Breast epithelium (tissue), 4 donors: ENCODE results near the gene EPHA3. TPM values are rescaled to one million over a fixed set of nuclear protein-coding genes. Genes with fewer than 3 reads are reported as not detected.

ENCODE experiments used
- DNase-seq, 2 donors: peaks; one replicate each; pipeline ENCODE4 v3.0.0-alpha.2; 2019; ENCODE audit warnings: low spot score in 2 of 2
- H3K27ac ChIP-seq, 2 donors: fragments of 200-600 bp; sonication (generic) in 1 of 2; one replicate each; pipeline ENCODE4 v1.5.1; 2016 to 2019; ENCODE audit warnings: mild to moderate bottlenecking in 1 of 2
- H3K27me3 ChIP-seq, 2 donors: fragments of 200-600 bp; sonication (generic) in 1 of 2; one replicate each; pipeline versions ENCODE4 v1.5.1 to v1.6.0; 2017 to 2019; ENCODE audit warnings: control low read depth in 1 of 2, mild to moderate bottlenecking in 1 of 2
- H3K36me3 ChIP-seq: fragments of 200-600 bp; one replicate; pipeline ENCODE4 v1.5.1; 2019
- H3K4me1 ChIP-seq, 2 donors: fragments of 200-600 bp; sonication (generic); one replicate each; pipeline ENCODE4 v1.5.1; 2016 to 2019; ENCODE audit warnings: control low read depth in 1 of 2
- H3K4me3 ChIP-seq, 3 donors: fragments of 200-600 bp; sonication (generic); 1 replicate in 2 of 3; 2 replicates in 1 of 3; pipeline ENCODE4 v1.5.1; 2016 to 2019; ENCODE audit warnings: mild to moderate bottlenecking in 3 of 3, moderate library complexity in 2 of 3
- H3K9me3 ChIP-seq, 2 donors: fragments of 200-600 bp; sonication (generic) in 1 of 2; one replicate each; pipeline ENCODE4 v1.5.1; 2016 to 2019; ENCODE audit warnings: control low read depth in 1 of 2
- CTCF ChIP-seq, 3 donors: fragments of 450-650 bp; IDR thresholded peaks; one replicate each; pipeline ENCODE4 v1.5.1; 2016 to 2017; ENCODE audit warnings: antibody characterized with exemption in 3 of 3, mild to moderate bottlenecking in 3 of 3, moderate library complexity in 3 of 3
- POLR2A ChIP-seq: fragments of 450-650 bp; IDR thresholded peaks from one replicate; pipeline ENCODE4 v1.6.1; 2016; ENCODE audit warnings: antibody characterized with exemption, mild to moderate bottlenecking, moderate library complexity
- POLR2AphosphoS5 ChIP-seq, 3 donors: sonication (generic); formaldehyde crosslinking; IDR thresholded peaks; one replicate each; pipeline ENCODE4 v1.6.1; 2017; ENCODE audit warnings: antibody characterized with exemption in 3 of 3
- intact Hi-C: fragments of 100-400 bp; cut with DNase I; formaldehyde crosslinking; loops from one replicate; pipeline ENCODE4 v1.15.1; 2023; ENCODE audit warnings: low total_unique reads
- total RNA-seq, 3 donors: library from RNA; depleted of rRNA; stranded (reverse); fragments of >200 nt; gene quantifications; one replicate each; pipeline ENCODE4 v1.1.0, GENCODE V29; 2016

The EPHA3 gene
- total RNA-seq, 3 donors from 2014 or later, result 1.0 to 3.9 (median 3.7) TPM

- no peak for DNase-seq
- H3K27ac ChIP-seq, result no peak overlapping the region
- TF ChIP-seq CTCF (IDR thresholded peaks at IDR 0.05), result no peak
- H3K27me3 ChIP-seq, result no peaks in the 10 kb centered on the region
- no peak overlapping the region for H3K4me3 ChIP-seq
- no peaks in the 10 kb centered on the region for H3K36me3 ChIP-seq
- no peaks in the 10 kb centered on the region for H3K4me1 ChIP-seq
- intact Hi-C loops, result no loop called here
- no peaks in the 10 kb centered on the region for H3K9me3 ChIP-seq
These were observed 341.7 kb downstream of the EPHA3 start for GRCh38 chr3:89449086-89449485.

- intact Hi-C loops, result no loop called here
- H3K27ac ChIP-seq, result no peak overlapping the region
- H3K9me3 ChIP-seq, result no peaks in the 10 kb centered on the region
- no peak for DNase-seq
- no peaks in the 10 kb centered on the region for H3K27me3 ChIP-seq
- H3K4me3 ChIP-seq, result no peak overlapping the region
- TF ChIP-seq CTCF (IDR thresholded peaks at IDR 0.05), result no peak
- TF ChIP-seq POLR2A, result no peak
- TF ChIP-seq POLR2AphosphoS5 (IDR thresholded peaks at IDR 0.05), result no peak
- no peaks in the 10 kb centered on the region for H3K4me1 ChIP-seq
- H3K36me3 ChIP-seq, result no peaks in the 10 kb centered on the region
These were observed 344.6 kb downstream of the EPHA3 start for GRCh38 chr3:89452066-89452465.

- H3K27ac ChIP-seq, result no peak overlapping the region
- DNase-seq, result no peak
- intact Hi-C loops, result no loop called here
- no peaks in the 10 kb centered on the region for H3K9me3 ChIP-seq
- no peak overlapping the region for H3K4me3 ChIP-seq
- TF ChIP-seq POLR2AphosphoS5 (IDR thresholded peaks at IDR 0.05), result no peak
- no peak for TF ChIP-seq POLR2A
- TF ChIP-seq CTCF (IDR thresholded peaks at IDR 0.05), result no peak
- H3K36me3 ChIP-seq, result no peaks in the 10 kb centered on the region
- no peaks in the 10 kb centered on the region for H3K27me3 ChIP-seq
- no peaks in the 10 kb centered on the region for H3K4me1 ChIP-seq
These were observed 347.8 kb downstream of the EPHA3 start for GRCh38 chr3:89455240-89455639.

GRCh38 chr3:89467898-89468363, 360.5 kb downstream of the EPHA3 start:
- Histone ChIP-seq H3K36me3 (no peaks in the 10 kb centered on the region), H3K27me3 (no peaks in the 10 kb centered on the region), H3K4me1 (no peaks in the 10 kb centered on the region), H3K4me3 (no peak overlapping the region), H3K9me3 (no peaks in the 10 kb centered on the region), H3K27ac (no peak overlapping the region)
- no peak for TF ChIP-seq POLR2AphosphoS5 (IDR thresholded peaks at IDR 0.05)
- TF ChIP-seq CTCF (IDR thresholded peaks at IDR 0.05), result no peak
- no peak for TF ChIP-seq POLR2A
- no peak for DNase-seq
- intact Hi-C loops, result no loop called here

GRCh38 chr3:89472101-89472500, 364.7 kb downstream of the EPHA3 start:
- no peaks in the 10 kb centered on the region for H3K27me3 ChIP-seq
- no peak overlapping the region for H3K4me3 ChIP-seq
- intact Hi-C loops, result no loop called here

More at GRCh38 chr3:89472101-89472500, 364.7 kb downstream of the EPHA3 start:
- Histone ChIP-seq H3K27ac (no peak overlapping the region), H3K36me3 (no peaks in the 10 kb centered on the region), H3K4me1 (no peaks in the 10 kb centered on the region), H3K9me3 (no peaks in the 10 kb centered on the region)
- no peak for DNase-seq
- TF ChIP-seq POLR2AphosphoS5 (IDR thresholded peaks at IDR 0.05) (no peak), CTCF (IDR thresholded peaks at IDR 0.05) (no peak), POLR2A (no peak)
